Astrocyte (in vitro differentiated cells and primary cell): Measurements from ENCODE around the gene OR5C1. TPM values are rescaled to one million over a fixed set of nuclear protein-coding genes. Genes with fewer than 3 reads are reported as not detected.
A peak's percentile ranks its signal among the peaks of the same experiment; 100 is the strongest.

Experiments used
- DNase-seq: peaks from one replicate; pipeline ENCODE4 v3.0.0-alpha.2; 2010; ENCODE audit warnings: low read depth
- FAIRE-seq: peaks from 2 replicates; lab custom pipeline; 2011; peaks lifted over from hg19 to GRCh38; lab: Jason Lieb, UNC
- H2AFZ ChIP-seq: 2 replicates; pipeline ENCODE4 v1.6.0; 2012; ENCODE audit warnings: low read depth, low read length, inconsistent platforms
- H3K27ac ChIP-seq: 2 replicates; pipeline ENCODE4 v1.5.1; 2011; ENCODE audit warnings: low read depth, low read length, inconsistent platforms
- H3K27me3 ChIP-seq: 2 replicates; pipeline ENCODE4 v1.6.0; 2011; ENCODE audit warnings: low read length, inconsistent platforms; ENCODE audit not compliant: insufficient read depth
- H3K36me3 ChIP-seq: 2 replicates; pipeline ENCODE4 v1.5.1; 2011; ENCODE audit warnings: low read length, inconsistent platforms; ENCODE audit not compliant: insufficient read depth
- H3K4me1 ChIP-seq: 2 replicates; pipeline ENCODE4 v1.5.1; 2011; ENCODE audit warnings: low read length, inconsistent platforms; ENCODE audit not compliant: insufficient read depth
- H3K4me2 ChIP-seq: 2 replicates; pipeline ENCODE4 v1.6.0; 2012; ENCODE audit warnings: low read length, inconsistent platforms
- H3K4me3 ChIP-seq: 2 replicates; pipeline ENCODE4 v1.5.1; 2011; ENCODE audit warnings: low read depth, mild to moderate bottlenecking, low read length, inconsistent platforms; ENCODE audit not compliant: insufficient read depth
- H3K79me2 ChIP-seq: 2 replicates; pipeline ENCODE4 v1.6.0; 2012; ENCODE audit warnings: mild to moderate bottlenecking, low read length, inconsistent platforms; ENCODE audit not compliant: insufficient read depth
- H3K9ac ChIP-seq: 2 replicates; pipeline ENCODE4 v1.6.0; 2012; ENCODE audit warnings: mild to moderate bottlenecking, low read length, inconsistent platforms
- H3K9me3 ChIP-seq: 2 replicates; pipeline ENCODE4 v1.5.1; 2012; ENCODE audit warnings: low read depth, mild to moderate bottlenecking, low read length, inconsistent platforms; ENCODE audit not compliant: insufficient read depth
- H4K20me1 ChIP-seq: 2 replicates; pipeline ENCODE4 v1.6.0; 2012; ENCODE audit warnings: low read length, inconsistent platforms; ENCODE audit not compliant: insufficient read depth
- H3K27ac Mint-ChIP-seq: one replicate; pipeline ENCODE4 v1.8.0; 2021; ENCODE audit warnings: mild to moderate bottlenecking, mixed read lengths; ENCODE audit not compliant: unreplicated experiment
- H3K27me3 Mint-ChIP-seq: one replicate; pipeline ENCODE4 v1.8.0; 2021; ENCODE audit warnings: low read depth, mixed read lengths; ENCODE audit not compliant: unreplicated experiment
- H3K36me3 Mint-ChIP-seq: one replicate; pipeline ENCODE4 v1.8.0; 2021; ENCODE audit warnings: low read depth, mixed read lengths; ENCODE audit not compliant: unreplicated experiment
- H3K4me1 Mint-ChIP-seq: one replicate; pipeline ENCODE4 v1.8.0; 2021; ENCODE audit warnings: low read depth, mixed read lengths; ENCODE audit not compliant: unreplicated experiment
- H3K4me3 Mint-ChIP-seq: one replicate; pipeline ENCODE4 v1.8.0; 2021; ENCODE audit warnings: mild to moderate bottlenecking, moderate library complexity, mixed read lengths; ENCODE audit not compliant: unreplicated experiment
- H3K9me3 Mint-ChIP-seq: one replicate; pipeline ENCODE4 v1.8.0; 2021; ENCODE audit warnings: mild to moderate bottlenecking, mixed read lengths; ENCODE audit not compliant: unreplicated experiment
- CTCF ChIP-seq: IDR thresholded peaks from 2 replicates; pipeline ENCODE4 v1.5.1; 2011; ENCODE audit warnings: low read depth, mild to moderate bottlenecking, inconsistent platforms, low read length, moderate library complexity; ENCODE audit not compliant: insufficient read depth
- EZH2 ChIP-seq: IDR thresholded peaks from 2 replicates; pipeline ENCODE4 v1.6.1; 2012; ENCODE audit warnings: mild to moderate bottlenecking, low read length, inconsistent platforms; ENCODE audit not compliant: insufficient read depth
- total RNA-seq: library from RNA; stranded (reverse); gene quantifications from 2 replicates; pipeline ENCODE4 v1.2.1, GENCODE V29; 2021

OR5C1 gene
- total RNA-seq, 1 donor from 2014 or later = not detected

- Histone ChIP-seq H3K4me2 (no peak overlapping the region), H3K9ac (no peak overlapping the region), H3K27ac (no peak overlapping the region), H3K9me3 (no peaks in the 10 kb centered on the region), H3K4me3 (no peak overlapping the region), H4K20me1 (no peaks in the 10 kb centered on the region), H3K36me3 (no peaks in the 10 kb centered on the region), H2AFZ (no peak overlapping the region), H3K4me1 (no peaks in the 10 kb centered on the region), H3K27me3 (no peaks in the 10 kb centered on the region), H3K79me2 (no peaks in the 10 kb centered on the region)
- FAIRE-seq (no peak), DNase-seq (no peak)
- H3K36me3 Mint-ChIP-seq = no peaks in the 10 kb centered on the region
- H3K27me3 Mint-ChIP-seq = peaks cover 4% of the 10 kb centered on the region
- no peak for TF ChIP-seq EZH2
- no peak for TF ChIP-seq CTCF
- no peak overlapping the region for H3K4me3 Mint-ChIP-seq
- H3K27ac Mint-ChIP-seq = no peak overlapping the region
- no peaks in the 10 kb centered on the region for H3K4me1 Mint-ChIP-seq
- peaks cover 15% of the 10 kb centered on the region for H3K9me3 Mint-ChIP-seq
These were observed 20.9 kb upstream of the OR5C1 start for GRCh38 chr9:122767817-122768216.

GRCh38 chr9:122777052-122777451, 11.7 kb upstream of the OR5C1 start:
- H3K9ac ChIP-seq = no peak overlapping the region
- Mint-ChIP-seq H3K9me3 (peaks cover 3% of the 10 kb centered on the region), H3K4me1 (peaks cover 10% of the 10 kb centered on the region), H3K36me3 (no peaks in the 10 kb centered on the region), H3K4me3 (no peak overlapping the region), H3K27ac (no peak overlapping the region), H3K27me3 (peaks cover 4% of the 10 kb centered on the region)
- no peak overlapping the region for H3K4me2 ChIP-seq
- no peaks in the 10 kb centered on the region for H3K4me1 ChIP-seq
- H3K9me3 ChIP-seq = peaks cover 2% of the 10 kb centered on the region
- H2AFZ ChIP-seq = no peak overlapping the region
- FAIRE-seq (no peak), DNase-seq (no peak)
- H3K4me3 ChIP-seq = no peak overlapping the region
- TF ChIP-seq EZH2 (no peak), CTCF (no peak)
- no peaks in the 10 kb centered on the region for H3K36me3 ChIP-seq
- no peak overlapping the region for H3K27ac ChIP-seq
- H4K20me1 ChIP-seq = no peaks in the 10 kb centered on the region
- no peaks in the 10 kb centered on the region for H3K27me3 ChIP-seq
- no peaks in the 10 kb centered on the region for H3K79me2 ChIP-seq

- H3K27ac ChIP-seq = no peak overlapping the region
- no peak for TF ChIP-seq CTCF
- TF ChIP-seq EZH2 = no peak
- peak overlapping the region; percentile 27 for H3K4me2 ChIP-seq
- no peaks in the 10 kb centered on the region for H3K36me3 ChIP-seq
- peaks cover 4% of the 10 kb centered on the region for H3K27me3 Mint-ChIP-seq
- no peak overlapping the region for H2AFZ ChIP-seq
- H3K4me3 ChIP-seq = no peak overlapping the region
- H3K4me1 Mint-ChIP-seq = peaks cover 10% of the 10 kb centered on the region
- FAIRE-seq = no peak
- peaks cover 2% of the 10 kb centered on the region for H3K9me3 ChIP-seq
- H4K20me1 ChIP-seq = no peaks in the 10 kb centered on the region
- peak; percentile 36 for DNase-seq
- H3K4me1 ChIP-seq = no peaks in the 10 kb centered on the region
- H3K9ac ChIP-seq = no peak overlapping the region
- H3K4me3 Mint-ChIP-seq = no peak overlapping the region
- H3K36me3 Mint-ChIP-seq = no peaks in the 10 kb centered on the region
- no peaks in the 10 kb centered on the region for H3K27me3 ChIP-seq
- H3K9me3 Mint-ChIP-seq = peaks cover 2% of the 10 kb centered on the region
- no peak overlapping the region for H3K27ac Mint-ChIP-seq
- no peaks in the 10 kb centered on the region for H3K79me2 ChIP-seq
These were observed 10.7 kb upstream of the OR5C1 start for GRCh38 chr9:122777935-122778627.
